GM18505 (cell line): ENCODE data around the gene SLC4A2.

Experiments
- ATAC-seq: cut with Tn5 transposase; IDR thresholded peaks from one replicate; pipeline ENCODE4 v1.9.1; 2021; ENCODE audit not compliant: unreplicated experiment
- POLR2A ChIP-seq: IDR thresholded peaks from 4 replicates; pipeline ENCODE4 v1.6.1; 2011; ENCODE audit warnings: borderline replicate concordance; ENCODE audit not compliant: insufficient read depth, insufficient read length; ENCODE audit errors: extremely low read depth

The SLC4A2 gene

GRCh38 chr7:151116603-151117440, 57.4 kb downstream of the SLC4A2 start:
- TF ChIP-seq POLR2A: no peak
- no peak for ATAC-seq

- no peak for TF ChIP-seq POLR2A
- ATAC-seq: no peak
These were observed 58.2 kb downstream of the SLC4A2 start for GRCh38 chr7:151117565-151117964.

DNA sequence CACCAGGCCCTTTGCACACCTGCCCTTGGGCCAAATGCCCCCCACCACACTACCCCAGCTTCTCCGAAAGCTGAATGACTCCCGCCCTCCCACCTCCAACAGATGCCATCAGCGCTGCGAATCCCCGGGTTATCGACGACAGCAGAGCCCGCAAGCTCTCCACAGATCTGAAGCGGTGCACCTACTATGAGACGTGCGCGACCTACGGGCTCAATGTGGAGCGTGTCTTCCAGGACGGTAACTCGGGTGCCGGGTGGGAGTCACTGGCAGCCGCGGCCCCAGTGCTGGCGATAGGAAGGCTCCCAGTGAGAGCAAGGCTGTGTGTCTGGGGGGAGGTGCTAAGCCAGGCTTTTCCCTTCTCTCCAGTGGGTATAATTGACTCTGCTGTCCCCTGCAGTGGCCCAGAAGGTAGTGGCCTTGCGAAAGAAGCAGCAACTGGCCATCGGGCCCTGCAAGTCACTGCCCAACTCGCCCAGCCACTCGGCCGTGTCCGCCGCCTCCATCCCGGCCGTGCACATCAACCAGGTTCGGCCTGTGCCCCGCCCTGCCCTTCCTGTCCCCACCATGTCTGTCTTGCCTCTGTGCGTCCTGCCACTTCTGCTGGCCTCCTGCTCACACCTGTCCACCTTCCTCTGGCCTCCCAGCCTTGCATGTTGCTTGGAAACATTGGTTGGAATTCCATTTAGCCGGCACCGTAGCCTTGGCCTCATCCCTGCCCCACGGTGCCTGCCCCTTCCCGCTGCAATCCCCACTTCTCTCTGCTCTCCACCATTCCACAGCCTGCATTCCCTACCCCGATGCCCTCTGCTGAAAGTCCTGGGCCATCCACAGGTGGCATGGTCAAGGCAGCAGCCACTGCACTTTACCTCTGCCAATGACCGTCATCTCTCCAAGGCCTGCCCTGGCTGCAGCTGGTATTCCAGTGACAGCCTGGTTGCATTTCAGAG, 59.0 kb downstream of the SLC4A2 start:
- no peak for TF ChIP-seq POLR2A
- no peak for ATAC-seq

DNA sequence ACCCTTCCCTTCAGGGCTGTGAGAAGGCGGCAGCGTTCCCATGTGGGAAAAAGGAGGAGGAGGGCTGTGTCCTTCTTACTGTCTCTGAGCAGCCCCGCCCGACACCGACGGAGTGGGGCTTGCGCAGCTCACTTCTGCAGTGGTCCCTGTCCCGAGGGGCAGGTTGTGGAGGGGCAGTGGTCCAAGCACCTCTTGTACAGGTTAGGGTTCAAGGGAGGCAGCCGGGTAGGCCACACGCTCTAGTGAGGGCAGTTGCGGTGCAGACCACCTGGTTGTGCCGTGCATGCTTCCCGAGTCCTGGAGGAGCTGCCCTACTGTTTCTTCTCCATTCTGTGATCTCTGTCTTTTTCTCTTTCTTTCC, 59.6 kb downstream of the SLC4A2 start:
- ATAC-seq: no peak
- TF ChIP-seq POLR2A: no peak

DNA sequence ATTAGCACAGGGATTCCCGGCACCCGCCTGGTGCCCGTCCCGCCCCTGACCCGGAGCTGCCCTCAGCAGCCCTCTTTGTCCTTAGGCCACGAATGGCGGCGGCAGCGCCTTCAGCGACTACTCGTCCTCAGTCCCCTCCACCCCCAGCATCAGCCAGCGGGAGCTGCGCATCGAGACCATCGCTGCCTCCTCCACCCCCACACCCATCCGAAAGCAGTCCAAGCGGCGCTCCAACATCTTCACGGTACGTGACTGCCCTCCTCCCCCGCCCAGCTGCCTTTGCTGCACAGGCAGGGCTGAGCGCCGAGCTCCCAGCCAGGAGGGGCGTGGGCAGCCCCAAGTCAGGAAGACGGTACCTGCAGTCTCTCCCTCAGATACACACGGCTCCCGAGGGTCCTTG, 60.5 kb downstream of the SLC4A2 start:
- ATAC-seq: no peak
- no peak for TF ChIP-seq POLR2A

GRCh38 chr7:151120896-151121295, 61.5 kb downstream of the SLC4A2 start:
- no peak for ATAC-seq
- TF ChIP-seq POLR2A: no peak

- no peak for ATAC-seq
- TF ChIP-seq POLR2A: no peak
These were observed 62.2 kb downstream of the SLC4A2 start for GRCh38 chr7:151121380-151122170.

GRCh38 chr7:151122276-151122675, 62.9 kb downstream of the SLC4A2 start:
- no peak for ATAC-seq
- no peak for TF ChIP-seq POLR2A

DNA sequence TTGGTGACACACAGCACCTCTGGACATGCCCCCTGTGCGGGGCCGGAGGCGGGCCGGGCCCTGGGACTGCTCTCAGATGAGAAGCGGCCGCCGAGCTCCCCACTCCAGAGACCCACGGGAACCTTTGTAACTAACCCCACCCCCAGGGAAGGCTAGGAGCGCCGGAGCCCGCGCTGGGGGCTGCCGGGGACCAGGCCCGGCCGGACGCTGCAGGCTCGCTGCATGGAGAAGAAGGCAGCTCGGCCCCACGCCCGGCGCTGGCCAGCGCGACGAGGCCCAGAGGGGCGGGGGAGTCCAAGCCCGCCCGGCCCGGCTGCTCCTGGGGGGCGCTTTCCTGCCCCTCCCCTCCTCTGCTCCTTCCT, 63.4 kb downstream of the SLC4A2 start:
- TF ChIP-seq POLR2A: no peak
- no peak for ATAC-seq

DNA sequence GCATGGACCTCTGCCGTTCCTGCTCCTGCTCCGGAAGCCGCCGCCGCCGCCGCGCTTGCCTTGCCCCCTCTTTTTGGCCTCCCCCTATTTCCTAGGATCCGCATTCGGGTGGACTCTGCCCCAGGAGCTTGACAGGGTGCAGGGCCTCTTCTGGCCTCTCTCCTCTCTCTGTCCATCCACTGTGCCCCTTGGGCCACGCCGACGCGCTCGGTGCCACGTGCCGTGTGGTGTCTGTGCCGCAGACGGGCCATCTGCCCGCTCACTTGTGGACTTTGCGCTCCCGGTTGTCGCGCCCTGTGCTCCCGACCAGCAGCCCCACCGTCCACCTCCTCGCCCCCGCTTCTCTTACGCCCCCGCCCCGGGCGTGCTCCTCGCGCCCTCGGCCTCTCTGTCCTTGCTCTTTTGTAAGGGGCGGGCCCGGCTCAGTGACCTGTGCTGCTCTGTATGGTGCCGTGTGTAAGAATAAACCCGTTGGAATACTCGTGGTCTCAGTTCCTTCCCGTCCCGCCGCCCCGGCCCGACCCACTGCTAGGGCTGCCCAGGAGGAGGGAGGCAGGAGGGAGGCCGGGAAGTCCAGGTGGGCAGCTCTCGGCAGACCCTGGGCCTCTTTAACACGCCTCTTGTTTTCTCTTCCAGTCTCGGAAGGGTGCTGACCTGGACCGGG, 63.9 kb downstream of the SLC4A2 start:
- TF ChIP-seq POLR2A: no peak
- no peak for ATAC-seq

GRCh38 chr7:151123822-151124464, 64.6 kb downstream of the SLC4A2 start:
- peak; percentile 64 for ATAC-seq
- no peak for TF ChIP-seq POLR2A

DNA sequence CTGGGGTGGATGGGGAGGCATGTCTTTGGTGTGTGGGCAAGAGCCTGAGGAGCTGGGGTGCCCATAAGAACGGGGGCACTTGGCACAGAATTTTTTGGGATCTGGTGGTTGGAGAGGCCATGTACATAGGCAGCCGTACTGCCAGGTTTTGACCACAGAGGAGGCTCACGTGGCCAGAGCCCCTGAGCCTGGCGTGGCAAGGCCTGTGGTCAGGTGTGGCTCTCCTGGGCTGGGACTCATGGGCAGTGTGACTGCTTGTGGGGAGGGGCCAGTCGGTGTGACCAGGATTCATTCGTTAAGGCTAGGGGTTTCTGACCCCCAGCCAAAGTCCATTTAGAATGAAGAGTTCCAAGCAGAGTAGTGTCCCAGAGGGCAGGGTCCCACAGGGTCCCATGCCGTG, 65.1 kb downstream of the SLC4A2 start:
- no peak for ATAC-seq
- TF ChIP-seq POLR2A: no peak
